ENCODE results near the gene PKDREJ. TPM values are rescaled to one million over a fixed set of nuclear protein-coding genes. Genes with fewer than 3 reads are reported as not detected.

The PKDREJ gene
- total RNA-seq, 4 donors from 2014 or later: not detected

GRCh38 chr22:46290121-46290842 lies 27.1 kb upstream of the PKDREJ start:
- Histone ChIP-seq H3K9me3 (no peaks in the 10 kb centered on the region), H3K27ac (peak overlapping the region in 3 of 4 donors; percentile 68 to 77 (median 74)), H3K4me1 (peaks cover 11 to 14% of the 10 kb centered on the region in 2 donors), H3K4me3 (no peak overlapping the region), H3K36me3 (peaks cover 0 to 30% of the 10 kb centered on the region in 2 donors), H3K27me3 (no peaks in the 10 kb centered on the region)
- intact Hi-C loops (cut with DNase I; ENCODE audit: low total_unique reads) (loop anchor here (2.0 kb wide), 1 partner anchor 141 kb away; no protein-coding TSS in a partner anchor), in situ Hi-C loops (cut with MboI; ENCODE audit: low sequenced_read_pairs in 4 of 4) (no loop called here)
- ATAC-seq (peak; percentile 66 to 78), DNase-seq (peak; percentile 44 to 53)
- TF ChIP-seq CTCF (IDR thresholded peaks at IDR 0.05 in 4 of 5, conservative IDR thresholded peaks at IDR 0.05 in 1 of 5) (no peak), POLR2A (IDR thresholded peaks at IDR 0.05) (no peak)

- ATAC-seq (no peak), DNase-seq (no peak)
- Histone ChIP-seq H3K4me1 (peaks cover 11 to 14% of the 10 kb centered on the region in 2 donors), H3K36me3 (peaks cover 0 to 39% of the 10 kb centered on the region in 2 donors), H3K9me3 (no peaks in the 10 kb centered on the region), H3K4me3 (no peak overlapping the region), H3K27ac (peak overlapping the region in 3 of 4 donors; percentile 68 to 77 (median 74)), H3K27me3 (no peaks in the 10 kb centered on the region)
- intact Hi-C loops (cut with DNase I; ENCODE audit: low total_unique reads) (no loop called here), in situ Hi-C loops (cut with MboI; ENCODE audit: low sequenced_read_pairs in 4 of 4) (no loop called here)
- no peak for TF ChIP-seq CTCF (IDR thresholded peaks at IDR 0.05 in 4 of 5, conservative IDR thresholded peaks at IDR 0.05 in 1 of 5)
- TF ChIP-seq POLR2A (IDR thresholded peaks at IDR 0.05): no peak
These were observed 26.2 kb upstream of the PKDREJ start for GRCh38 chr22:46289244-46289891.

GRCh38 chr22:46288846-46289243 lies 25.7 kb upstream of the PKDREJ start:
- intact Hi-C loops (cut with DNase I; ENCODE audit: low total_unique reads) (no loop called here), in situ Hi-C loops (cut with MboI; ENCODE audit: low sequenced_read_pairs in 4 of 4) (no loop called here)
- no peak for TF ChIP-seq POLR2A (IDR thresholded peaks at IDR 0.05)
- TF ChIP-seq CTCF (IDR thresholded peaks at IDR 0.05 in 4 of 5, conservative IDR thresholded peaks at IDR 0.05 in 1 of 5): no peak
- H3K9me3 ChIP-seq: no peaks in the 10 kb centered on the region
- no peak overlapping the region for H3K4me3 ChIP-seq
- DNase-seq (no peak), ATAC-seq (no peak)
- no peak overlapping the region for H3K27ac ChIP-seq
- no peaks in the 10 kb centered on the region for H3K27me3 ChIP-seq
- peaks cover 11 to 14% of the 10 kb centered on the region in 2 donors for H3K4me1 ChIP-seq
- peaks cover 0 to 44% of the 10 kb centered on the region in 2 donors for H3K36me3 ChIP-seq

- intact Hi-C loops (cut with DNase I; ENCODE audit: low total_unique reads) (no loop called here), in situ Hi-C loops (cut with MboI; ENCODE audit: low sequenced_read_pairs in 4 of 4) (no loop called here)
- H3K36me3 ChIP-seq: peaks cover 0 to 41% of the 10 kb centered on the region in 2 donors
- no peaks in the 10 kb centered on the region for H3K9me3 ChIP-seq
- TF ChIP-seq CTCF (IDR thresholded peaks at IDR 0.05 in 4 of 5, conservative IDR thresholded peaks at IDR 0.05 in 1 of 5): no peak
- TF ChIP-seq POLR2A (IDR thresholded peaks at IDR 0.05): no peak
- no peaks in the 10 kb centered on the region for H3K27me3 ChIP-seq
- peak overlapping the region in 1 of 4 donors; percentile 27 for H3K4me3 ChIP-seq
- peaks cover 11 to 14% of the 10 kb centered on the region in 2 donors for H3K4me1 ChIP-seq
- DNase-seq (no peak), ATAC-seq (no peak)
- H3K27ac ChIP-seq: peak overlapping the region in 3 of 4 donors; percentile 29 to 45 (median 35)
These were observed 25.0 kb upstream of the PKDREJ start for GRCh38 chr22:46287873-46288751.
